Adrenal gland (tissue), 12 donors: ENCODE results near the gene LRBA. TPM values are rescaled to one million over a fixed set of nuclear protein-coding genes. Genes with fewer than 3 reads are reported as not detected.

Experiments used
- DNase-seq, 7 donors: peaks; one replicate each; pipeline ENCODE4 v3.0.0-alpha.2; 2019 to 2020
- H3K27ac ChIP-seq, 5 donors: fragments of 200-600 bp; sonication (generic) in 4 of 5; 1 replicate in 3 of 5; 2 replicates in 2 of 5; pipeline versions ENCODE4 v1.5.1 to v1.8.0; 2016 to 2020; ENCODE audit warnings: mild to moderate bottlenecking in 1 of 5
- H3K27me3 ChIP-seq: fragments of 200-600 bp; 2 replicates; pipeline ENCODE4 v1.8.0; 2021
- H3K36me3 ChIP-seq, 2 donors: fragments of 200-600 bp; replicated peaks in 1 of 2; 1 replicate in 1 of 2; 2 replicates in 1 of 2; pipeline versions ENCODE4 v1.5.1 to v1.8.0; 2018 to 2022
- H3K4me1 ChIP-seq, 2 donors: fragments of 200-600 bp; replicated peaks in 1 of 2; 1 replicate in 1 of 2; 2 replicates in 1 of 2; pipeline versions ENCODE4 v1.5.1 to v1.8.0; 2018 to 2021
- H3K4me3 ChIP-seq, 4 donors: fragments of 200-600 bp; sonication (generic) in 3 of 4; one replicate each; pipeline ENCODE4 v1.5.1; 2016 to 2018
- H3K9me3 ChIP-seq, 3 donors: fragments of 200-600 bp; sonication (generic) in 1 of 3; replicated peaks in 1 of 3; 1 replicate in 2 of 3; 2 replicates in 1 of 3; pipeline versions ENCODE4 v1.5.1 to v1.8.0; 2016 to 2021
- POLR2A ChIP-seq, 2 donors: fragments of 450-650 bp; IDR thresholded peaks; one replicate each; pipeline ENCODE4 v1.6.1; 2017; ENCODE audit warnings: antibody characterized with exemption in 2 of 2, mild to moderate bottlenecking in 2 of 2, moderate library complexity in 1 of 2
- WGBS, 4 donors: extraction: QIAGEN DNeasy Blood & Tissue Kit in 2 of 4; methylation state at CpG; one replicate each; pipeline versions ENCODE4 v1.1.5 to v1.1.7; 2013 to 2017; 5-methylcytosine and 5-hydroxymethylcytosine counted together
- intact Hi-C, 2 donors: fragments of 100-400 bp; cut with DNase I; formaldehyde crosslinking; loops; one replicate each; pipeline versions ENCODE4 v1.14.1 to v1.15.0; 2022 to 2023
- polyA plus RNA-seq, 3 donors: library from polyadenylated mRNA; stranded (reverse); fragments of 200-250 nt in 2 of 3; fragments of 350-450 nt in 1 of 3; fragmentation: Illumina TruSeq in 1 of 3; extraction: RNeasy Lipid Tissue Mini Kit (QIAGEN cat#74804) in 1 of 3; gene quantifications; one replicate each; pipeline ENCODE4 v1.2.3, GENCODE V29; 2013 to 2014
- total RNA-seq, 9 donors: library from RNA; depleted of rRNA in 4 of 9; stranded (reverse); fragments of >200 nt in 4 of 9; fragments of 120-200 nt in 1 of 9; fragmentation: NEBNext Ultra II Directional in 1 of 9; extraction: Animal tissue kit (Norgen Biotek cat#: 25700) in 1 of 9; gene quantifications; one replicate each; pipeline versions ENCODE4 v1.1.0 to v1.2.4, GENCODE V29; 2013 to 2023
- TF ChIP-seq, protein P1 (sequence below), 6 experiments: fragments of 450-650 bp in 4 of 6; fragments of 200-600 bp in 2 of 6; sonication (generic) in 1 of 6; IDR thresholded peaks; 1 replicate in 5 of 6; 2 replicates in 1 of 6; pipeline versions ENCODE4 v1.5.1 to v1.8.0; 2016 to 2021; ENCODE audit warnings: antibody characterized with exemption in 6 of 6, mild to moderate bottlenecking in 2 of 6, moderate library complexity in 1 of 6
- donor health status: healthy with polysubstance abuse.
- donor health status: Bipolar disorder and iron deficiency.
- donor health status: DM: yes; HTN: yes; CAD: no.
- donor health status: DM: no; HTN: no; CAD: no.
- donor health status: DM: no; HTN: no; CAD: no.
- donor health status: DM: yes; HTN: yes; CAD: no.

LRBA gene
- total and polyA plus RNA-seq, 12 donors = 9.6 to 106 (median 40.6) TPM

DNA sequence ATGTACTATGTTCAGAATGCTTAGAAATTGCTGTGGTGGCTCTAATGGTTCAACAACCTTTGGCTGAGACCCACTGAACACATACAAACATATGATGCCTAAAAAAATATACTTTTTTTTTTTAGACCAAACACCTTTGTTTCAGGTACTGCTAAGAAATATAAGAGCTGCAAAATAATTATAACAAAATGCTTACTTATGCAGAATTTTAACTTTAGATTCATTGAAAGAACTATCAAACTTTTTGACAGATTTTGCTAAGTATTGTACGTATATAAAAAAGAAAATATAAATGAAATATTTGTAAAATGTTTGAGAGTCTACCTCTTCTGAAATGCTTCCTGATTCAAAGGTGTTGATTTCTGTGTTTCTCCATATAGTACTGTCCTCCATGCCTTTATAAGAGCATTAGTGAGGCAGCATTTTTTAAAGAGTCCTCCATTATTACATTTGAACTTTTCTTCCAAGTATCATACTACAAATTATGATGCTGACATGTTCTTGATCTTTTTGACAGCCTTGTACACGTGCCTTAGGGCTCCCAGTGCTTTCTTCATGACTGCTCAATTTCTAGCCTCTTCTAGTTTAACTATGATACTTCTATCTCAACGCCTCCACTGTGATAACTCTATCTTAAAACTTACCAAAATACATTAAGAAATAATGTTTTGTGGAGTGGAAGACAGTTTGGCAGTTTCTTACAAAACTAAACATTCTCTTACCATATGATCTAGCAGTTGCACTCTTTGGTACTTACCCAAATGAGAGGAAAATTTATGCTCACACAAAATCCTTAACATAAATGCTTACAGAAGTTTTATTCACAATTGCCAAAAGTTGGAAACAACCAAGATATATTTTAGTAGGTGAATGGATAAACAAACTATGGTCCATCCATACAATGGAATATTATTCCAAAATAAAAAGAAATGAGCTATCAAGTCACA lies 645.4 kb downstream of the LRBA start:
- peaks cover 0 to 7% of the 10 kb centered on the region in 2 donors for H3K4me1 ChIP-seq
- no peaks in the 10 kb centered on the region for H3K27me3 ChIP-seq
- H3K27ac ChIP-seq = no peak overlapping the region
- no peaks in the 10 kb centered on the region for H3K36me3 ChIP-seq
- WGBS, 4 donors = 77 to 86% (median 84%) methylated on average over 3 of the region's 3 CpGs
- intact Hi-C loops = no loop called here
- H3K9me3 ChIP-seq = no peaks in the 10 kb centered on the region
- TF ChIP-seq POLR2A (IDR thresholded peaks at IDR 0.05) = no peak
- TF ChIP-seq, protein P1, sequence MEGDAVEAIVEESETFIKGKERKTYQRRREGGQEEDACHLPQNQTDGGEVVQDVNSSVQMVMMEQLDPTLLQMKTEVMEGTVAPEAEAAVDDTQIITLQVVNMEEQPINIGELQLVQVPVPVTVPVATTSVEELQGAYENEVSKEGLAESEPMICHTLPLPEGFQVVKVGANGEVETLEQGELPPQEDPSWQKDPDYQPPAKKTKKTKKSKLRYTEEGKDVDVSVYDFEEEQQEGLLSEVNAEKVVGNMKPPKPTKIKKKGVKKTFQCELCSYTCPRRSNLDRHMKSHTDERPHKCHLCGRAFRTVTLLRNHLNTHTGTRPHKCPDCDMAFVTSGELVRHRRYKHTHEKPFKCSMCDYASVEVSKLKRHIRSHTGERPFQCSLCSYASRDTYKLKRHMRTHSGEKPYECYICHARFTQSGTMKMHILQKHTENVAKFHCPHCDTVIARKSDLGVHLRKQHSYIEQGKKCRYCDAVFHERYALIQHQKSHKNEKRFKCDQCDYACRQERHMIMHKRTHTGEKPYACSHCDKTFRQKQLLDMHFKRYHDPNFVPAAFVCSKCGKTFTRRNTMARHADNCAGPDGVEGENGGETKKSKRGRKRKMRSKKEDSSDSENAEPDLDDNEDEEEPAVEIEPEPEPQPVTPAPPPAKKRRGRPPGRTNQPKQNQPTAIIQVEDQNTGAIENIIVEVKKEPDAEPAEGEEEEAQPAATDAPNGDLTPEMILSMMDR (IDR thresholded peaks at IDR 0.05) = no peak
- no peak for DNase-seq
- H3K4me3 ChIP-seq = no peak overlapping the region

DNA sequence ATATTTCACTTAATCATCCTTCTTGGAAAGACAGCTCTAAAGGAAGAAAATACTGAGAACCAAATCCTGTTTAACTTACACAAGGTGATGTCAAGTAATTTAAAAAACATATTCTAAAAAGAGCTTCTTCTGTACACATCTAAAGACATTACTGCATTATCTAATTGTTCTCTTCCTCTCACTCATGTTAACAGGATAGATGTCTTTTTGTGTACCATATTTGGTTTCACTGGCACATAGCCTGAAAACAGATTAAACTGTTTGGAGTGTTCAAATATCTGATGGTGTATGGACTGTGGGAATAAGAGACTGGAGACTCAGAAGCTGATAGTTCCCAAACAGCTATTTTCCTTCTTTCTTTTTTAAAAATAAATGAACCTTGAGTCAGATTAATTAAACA lies 646.4 kb downstream of the LRBA start:
- intact Hi-C loops = no loop called here
- Histone ChIP-seq H3K36me3 (no peaks in the 10 kb centered on the region), H3K27me3 (no peaks in the 10 kb centered on the region), H3K4me1 (peaks cover 0 to 7% of the 10 kb centered on the region in 2 donors), H3K9me3 (no peaks in the 10 kb centered on the region), H3K4me3 (no peak overlapping the region), H3K27ac (no peak overlapping the region)
- DNase-seq = no peak
- no peak for TF ChIP-seq POLR2A (IDR thresholded peaks at IDR 0.05)
- TF ChIP-seq, protein P1 (IDR thresholded peaks at IDR 0.05) = no peak

DNA sequence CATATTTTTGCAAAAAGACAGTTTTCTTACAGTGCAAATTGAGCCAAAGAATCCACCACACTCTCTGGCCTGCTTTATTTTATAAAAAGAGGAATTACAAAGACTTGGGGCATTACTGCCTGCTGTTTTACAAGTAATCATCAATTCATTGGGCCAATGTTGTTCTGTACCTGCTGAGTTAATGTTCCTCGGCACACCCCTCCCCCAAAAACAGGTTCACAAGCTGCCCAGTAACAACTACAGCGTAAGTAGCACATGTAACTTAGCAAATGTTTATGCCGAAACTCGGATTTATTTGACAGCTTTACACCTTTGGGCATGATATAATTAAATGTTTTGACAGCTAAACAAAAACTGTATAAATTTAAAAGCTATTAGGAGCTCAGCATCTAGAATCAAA lies 647.8 kb downstream of the LRBA start:
- WGBS, 4 donors = 77 to 87% (median 80%) methylated on average over 4 of the region's 4 CpGs
- no peak for DNase-seq
- Histone ChIP-seq H3K4me3 (no peak overlapping the region), H3K27me3 (no peaks in the 10 kb centered on the region), H3K36me3 (no peaks in the 10 kb centered on the region), H3K27ac (no peak overlapping the region), H3K4me1 (peaks cover 0 to 7% of the 10 kb centered on the region in 2 donors), H3K9me3 (no peaks in the 10 kb centered on the region)
- intact Hi-C loops = no loop called here
- TF ChIP-seq, protein P1 (IDR thresholded peaks at IDR 0.05) = no peak
- TF ChIP-seq POLR2A (IDR thresholded peaks at IDR 0.05) = no peak

DNA sequence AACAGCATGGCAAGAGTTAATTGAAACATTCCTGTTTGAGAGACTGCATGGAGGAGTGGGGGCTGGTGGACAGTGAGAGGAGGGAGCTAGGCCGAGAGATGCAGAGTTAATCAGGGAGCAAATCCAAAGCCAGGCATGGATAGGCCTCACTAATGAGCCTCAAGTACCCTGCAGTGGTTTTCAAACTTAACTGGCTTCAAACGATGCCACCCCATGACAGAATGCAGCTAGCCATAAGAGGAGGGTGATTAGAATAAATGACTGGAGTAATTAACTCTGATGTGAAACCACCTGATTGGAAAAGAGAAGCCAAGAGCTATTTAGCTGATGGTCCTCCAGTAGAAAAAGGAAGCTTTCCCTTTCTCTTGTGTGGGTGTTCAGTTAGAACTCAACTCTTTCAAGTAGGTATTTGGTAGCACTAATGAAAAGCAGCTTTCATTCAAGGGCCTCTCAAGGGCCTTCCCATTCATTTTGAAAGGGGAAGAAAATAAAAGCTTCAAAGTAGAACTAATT lies 648.5 kb downstream of the LRBA start:
- 66 to 76% (median 75%) methylated on average over 2 of the region's 2 CpGs for WGBS, 4 donors
- no peak for TF ChIP-seq POLR2A (IDR thresholded peaks at IDR 0.05)
- TF ChIP-seq, protein P1 (IDR thresholded peaks at IDR 0.05) = no peak
- intact Hi-C loops = no loop called here
- no peak for DNase-seq
- no peaks in the 10 kb centered on the region for H3K9me3 ChIP-seq
- no peak overlapping the region for H3K27ac ChIP-seq
- no peaks in the 10 kb centered on the region for H3K36me3 ChIP-seq
- H3K4me1 ChIP-seq = peaks cover 0 to 7% of the 10 kb centered on the region in 2 donors
- no peaks in the 10 kb centered on the region for H3K27me3 ChIP-seq
- no peak overlapping the region for H3K4me3 ChIP-seq
